Putamen (tissue), 1 donor: ENCODE measurements around the gene SLC29A3.
A peak's percentile ranks its signal among the peaks of the same experiment; 100 is the strongest.
"Not testable (repeated sequence)": the region's sequence is repeated elsewhere in the genome, so short reads cannot be mapped to it uniquely, and the experiment has no call there.

ENCODE experiments used
- DNase-seq: peaks from one replicate; pipeline ENCODE4 v3.0.0-alpha.2; 2016; ENCODE audit warnings: low spot score

SLC29A3 gene

DNA sequence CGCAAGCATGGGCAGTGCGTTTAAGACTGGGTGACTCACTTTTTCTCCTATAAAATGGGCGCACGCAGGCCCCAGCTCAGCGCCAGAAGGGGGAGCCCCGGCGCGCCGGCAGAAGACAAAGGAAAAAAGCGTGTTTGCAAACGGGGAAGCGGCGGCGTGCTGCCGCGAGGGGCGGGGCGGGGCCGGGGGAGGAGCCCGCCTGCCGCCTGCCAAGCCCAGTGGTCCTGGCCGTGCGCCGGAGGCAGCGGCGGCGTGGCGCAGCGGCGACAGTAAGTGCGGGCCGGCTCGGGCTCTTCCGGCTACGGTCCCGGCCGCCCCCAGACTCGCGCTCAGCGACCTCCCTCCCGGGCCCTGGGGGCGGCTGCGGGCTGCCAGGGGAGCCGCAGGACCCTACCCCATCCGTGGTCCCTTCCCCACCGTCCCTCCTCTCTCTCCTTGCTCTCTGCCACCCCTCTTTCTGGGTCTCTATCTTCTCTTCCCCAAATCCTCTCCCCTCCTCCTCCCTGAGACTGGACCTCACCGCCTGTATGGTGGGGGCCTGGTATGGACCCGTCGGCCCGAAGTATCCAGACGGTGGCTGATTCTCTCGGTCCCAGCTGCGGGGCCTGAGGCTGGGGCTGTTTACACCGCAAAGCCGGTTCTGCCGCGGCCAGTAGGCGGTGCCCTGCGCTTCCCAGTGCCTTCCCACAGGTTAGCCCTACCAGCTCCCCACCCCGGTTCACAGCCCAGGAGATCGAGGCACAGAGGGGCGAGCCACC lies at the start of gene SLC29A3:
SLC29A3 (plus strand) TSS at position 218 of the 758 bp plus-strand sequence; CDS start at position 269, 51 bp downstream.
- peak; percentile 80 for DNase-seq

DNA sequence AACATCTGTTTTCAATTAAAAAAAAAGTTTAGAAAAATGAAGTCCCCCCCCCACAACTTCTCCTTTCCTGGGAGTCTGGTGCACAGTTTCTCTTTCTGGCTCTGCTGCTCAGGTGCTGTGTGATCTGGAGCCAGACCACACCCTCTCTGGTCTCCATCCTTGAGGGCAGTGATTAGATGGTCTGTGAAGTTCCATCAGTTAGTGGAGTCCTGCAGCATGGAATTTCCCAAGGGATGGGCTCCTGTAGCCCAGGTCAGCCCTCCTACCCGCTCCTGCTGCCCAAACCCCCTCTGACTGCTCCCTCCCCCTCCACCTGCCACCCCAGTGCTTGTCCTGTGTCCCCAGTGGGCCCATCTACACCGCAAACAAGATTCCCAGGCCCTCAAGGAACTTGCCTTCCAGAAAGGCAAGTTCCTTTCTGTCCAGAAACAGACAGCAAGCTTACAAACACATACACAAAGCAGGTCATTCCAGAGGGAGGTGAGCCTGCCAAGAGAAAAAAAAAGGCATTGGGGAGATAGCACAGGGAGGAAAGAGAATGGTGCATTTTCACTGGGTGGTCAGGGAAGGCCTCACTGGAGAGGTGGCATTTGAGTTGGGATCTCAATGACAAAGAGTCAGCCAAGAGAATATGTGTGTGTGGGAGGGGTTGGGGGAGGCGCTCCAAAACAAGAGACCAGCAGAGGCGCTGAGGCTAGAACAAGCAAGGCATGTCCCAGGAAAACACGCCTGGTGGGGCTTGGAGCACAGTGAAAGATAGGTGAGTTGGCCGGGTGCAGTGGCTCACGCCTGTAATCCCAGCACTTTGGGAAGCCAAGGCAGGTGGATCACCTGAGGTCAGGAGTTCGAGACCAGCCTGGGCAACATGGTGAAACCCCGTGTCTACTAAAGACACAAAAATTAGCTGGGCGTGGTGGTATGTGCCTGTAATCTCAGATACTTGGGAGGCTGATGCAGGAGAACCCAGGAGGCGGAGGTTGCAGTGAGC lies 49.5 kb upstream of the SLC29A3 start:
- DNase-seq = no peak

DNA sequence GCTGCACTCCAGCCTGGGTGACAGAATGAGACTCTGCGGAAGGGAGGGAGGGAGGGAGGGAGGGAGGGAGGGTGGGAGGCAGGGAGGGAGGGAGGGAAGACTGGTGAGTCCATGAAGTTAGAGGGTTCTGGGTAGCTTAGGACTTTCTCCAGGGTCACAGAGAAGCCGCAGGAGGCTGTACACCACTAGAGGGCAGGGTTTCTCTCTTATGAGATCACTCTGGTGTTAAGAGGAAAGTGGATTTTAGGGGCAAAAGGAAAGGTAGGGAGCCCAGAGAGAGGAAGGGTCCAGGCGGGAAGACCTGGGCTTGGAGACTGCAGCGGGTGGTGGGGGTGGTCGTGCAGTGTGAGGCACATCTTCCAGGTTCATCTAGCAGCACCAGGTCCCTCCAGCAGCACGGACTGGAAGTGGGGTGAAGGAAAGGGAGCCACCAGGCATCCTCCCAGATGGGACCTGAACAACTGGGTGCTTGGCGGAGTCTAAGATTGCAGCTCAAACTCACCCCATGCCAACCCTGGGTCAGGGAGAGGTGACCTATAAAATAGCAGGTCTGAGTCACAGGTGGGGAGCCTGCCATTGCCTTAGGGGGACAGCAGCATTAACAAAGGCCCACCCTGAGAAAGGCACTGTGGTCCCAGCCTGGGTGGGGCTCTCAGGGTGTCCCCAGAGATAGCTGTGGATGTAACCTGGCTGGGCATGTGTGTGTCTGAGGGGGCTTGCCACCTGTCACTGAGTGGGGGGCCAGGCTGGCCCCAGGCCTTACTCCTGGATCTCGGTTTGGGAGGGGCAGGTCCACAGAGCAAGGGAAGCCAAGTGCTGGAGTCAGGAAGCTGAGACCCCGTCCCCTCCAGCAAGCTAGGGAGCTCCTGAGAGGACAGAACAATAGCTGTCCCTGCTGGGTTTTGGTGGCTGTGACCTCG lies 48.5 kb upstream of the SLC29A3 start:
- DNase-seq = peak; percentile 58

DNA sequence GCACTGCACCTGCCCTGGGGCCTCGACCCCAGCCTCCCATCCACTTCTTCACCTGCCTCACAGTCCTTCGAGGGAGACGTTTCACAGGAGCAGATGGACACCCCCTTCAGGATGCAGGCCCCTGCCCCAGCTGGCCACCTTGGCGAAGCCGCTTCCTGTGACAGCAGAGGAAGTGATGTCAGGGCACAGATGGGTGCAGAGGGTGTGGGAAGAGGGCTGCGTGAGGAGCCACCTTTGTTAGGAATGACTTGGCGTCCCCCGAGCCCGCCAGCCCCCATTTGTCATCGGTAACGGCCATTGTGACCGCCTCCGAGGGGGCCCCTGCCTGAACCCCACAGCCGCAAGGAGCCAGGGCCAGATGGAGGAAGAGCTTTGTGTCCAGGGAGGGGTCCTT lies 47.4 kb upstream of the SLC29A3 start:
- DNase-seq = no peak

DNA sequence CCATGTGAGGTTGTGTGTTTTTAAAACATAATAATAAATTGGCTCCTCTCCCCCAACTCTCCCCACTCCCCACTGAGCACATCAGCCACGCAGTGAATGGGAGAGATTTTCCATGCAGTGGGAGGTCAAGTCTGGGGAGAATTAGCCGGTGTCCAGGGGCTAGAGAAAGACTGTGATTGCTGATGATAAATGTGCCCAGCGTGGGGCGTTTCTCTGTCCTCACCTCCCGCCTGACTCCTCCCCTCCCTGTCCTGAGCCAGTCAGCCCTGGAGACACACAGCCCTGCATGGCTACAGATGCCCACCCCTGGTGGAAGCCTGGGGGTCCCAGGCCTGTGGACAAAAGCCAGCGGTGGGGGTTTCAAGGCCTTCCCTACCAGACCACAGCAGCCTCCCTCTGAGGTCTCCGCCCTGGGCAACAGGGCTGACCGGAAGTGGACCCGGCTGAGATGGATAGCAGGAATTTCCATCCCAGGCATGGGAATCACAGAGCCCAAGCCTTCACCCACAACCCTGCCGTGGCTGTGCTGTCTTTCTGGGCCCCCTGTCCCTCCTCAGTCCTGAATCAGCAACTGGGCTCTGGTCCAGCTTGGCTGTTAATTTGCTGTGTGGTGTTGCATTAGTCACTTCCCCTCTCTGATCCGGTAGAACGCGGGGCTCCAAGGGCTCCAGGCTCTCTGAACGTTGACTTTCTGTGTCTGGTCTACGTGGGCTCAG lies 46.8 kb upstream of the SLC29A3 start:
- no peak for DNase-seq

DNA sequence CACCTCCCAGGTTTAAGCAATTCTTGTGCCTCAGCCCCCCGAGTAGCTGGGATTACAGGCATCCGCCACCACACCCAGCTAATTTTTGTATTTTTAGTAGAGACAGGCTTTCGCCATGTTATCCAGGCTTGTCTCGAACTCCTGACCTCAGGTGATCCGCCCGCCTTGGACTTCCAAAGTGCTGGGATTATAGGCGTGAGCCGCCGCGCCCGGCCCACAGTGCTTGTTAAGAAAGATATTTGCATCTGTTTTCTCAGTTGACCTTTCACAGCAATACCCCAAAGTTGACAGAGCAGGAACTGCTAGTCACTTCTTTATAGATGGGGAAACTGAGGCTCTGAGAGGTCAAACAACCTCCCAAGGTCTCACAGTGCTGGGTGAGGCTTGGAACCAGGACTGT lies 46.1 kb upstream of the SLC29A3 start:
- not testable (repeated sequence) for DNase-seq

DNA sequence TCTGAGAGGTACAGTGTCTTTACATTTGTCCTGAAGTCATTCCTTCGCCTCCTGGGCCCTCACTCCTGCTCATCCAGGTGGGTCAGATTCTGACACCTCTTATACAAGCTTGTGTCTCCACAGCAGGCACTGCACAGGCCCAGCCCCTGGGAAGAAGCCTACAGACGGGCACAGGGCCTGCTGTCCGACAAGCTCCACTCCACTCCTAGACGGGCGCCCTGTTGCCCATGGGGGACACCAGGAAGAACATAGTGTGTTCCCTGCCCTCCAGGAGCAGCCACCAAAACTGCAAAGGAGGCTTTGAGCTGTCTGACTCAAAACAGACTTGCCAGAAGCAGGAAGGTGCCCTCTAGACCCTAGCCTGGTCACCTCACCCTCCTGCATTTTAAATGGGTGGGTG lies 45.6 kb upstream of the SLC29A3 start:
- no peak for DNase-seq

DNA sequence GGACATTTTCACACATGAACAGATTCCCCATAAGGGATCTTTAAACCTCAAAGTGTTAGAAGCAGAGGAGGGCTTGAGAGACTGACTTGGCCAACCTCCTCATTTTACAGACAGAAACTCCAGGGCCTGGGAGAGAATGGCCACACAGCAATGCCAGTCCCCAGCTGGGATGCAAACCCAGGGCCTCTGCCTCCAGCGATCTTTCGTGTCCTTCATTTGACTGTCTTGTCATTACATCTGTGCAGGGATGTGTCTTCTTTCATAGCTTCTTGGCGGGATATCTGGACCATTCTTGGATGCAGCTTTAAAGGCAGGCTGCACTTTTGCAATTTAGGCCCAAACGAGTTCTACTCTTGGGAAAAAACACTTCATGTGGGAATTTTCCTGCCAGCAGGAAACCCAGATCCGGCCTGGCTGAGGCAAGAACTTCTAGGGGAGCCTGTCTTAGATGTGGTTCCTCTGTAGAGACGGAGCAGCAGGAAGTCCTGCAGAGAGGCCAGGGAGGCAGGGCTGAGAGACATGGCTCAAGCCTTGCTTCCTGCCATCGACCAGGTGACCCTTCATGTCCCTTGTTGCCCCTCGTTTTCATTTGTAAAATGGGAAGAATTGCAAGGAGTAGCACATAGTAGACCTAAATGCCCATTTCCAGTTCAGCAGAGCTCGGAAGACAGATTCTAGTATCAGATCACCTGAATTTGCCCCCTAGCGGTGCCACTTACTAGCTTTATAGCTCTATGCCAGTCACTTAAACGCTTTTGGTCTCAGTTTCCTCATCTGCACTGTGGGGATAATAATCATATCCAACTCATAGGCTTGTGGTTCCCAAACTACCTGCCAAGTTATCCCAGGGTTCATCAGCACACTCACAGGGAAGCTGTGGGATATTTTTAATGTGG lies 43.9 kb upstream of the SLC29A3 start:
- DNase-seq = no peak

DNA sequence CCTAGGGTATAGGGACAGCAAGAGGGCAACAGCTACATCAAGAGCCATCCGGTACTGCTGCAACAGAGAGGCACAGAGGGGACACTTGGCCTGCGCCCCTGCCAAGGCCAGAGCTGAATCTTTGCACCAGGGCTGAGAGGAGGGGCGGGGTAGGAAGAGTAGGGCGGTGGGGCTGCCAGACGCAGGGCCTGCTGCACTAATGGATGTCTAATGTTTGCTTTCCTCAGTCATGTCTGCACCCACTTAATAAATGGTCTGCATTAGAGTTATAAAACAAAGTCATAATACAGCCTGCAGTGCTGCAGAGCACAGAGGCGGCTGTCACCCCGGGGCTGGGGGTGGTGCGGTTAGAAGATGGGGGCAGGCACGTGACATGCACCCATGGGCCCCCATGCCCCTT lies 42.2 kb upstream of the SLC29A3 start:
- no peak for DNase-seq

DNA sequence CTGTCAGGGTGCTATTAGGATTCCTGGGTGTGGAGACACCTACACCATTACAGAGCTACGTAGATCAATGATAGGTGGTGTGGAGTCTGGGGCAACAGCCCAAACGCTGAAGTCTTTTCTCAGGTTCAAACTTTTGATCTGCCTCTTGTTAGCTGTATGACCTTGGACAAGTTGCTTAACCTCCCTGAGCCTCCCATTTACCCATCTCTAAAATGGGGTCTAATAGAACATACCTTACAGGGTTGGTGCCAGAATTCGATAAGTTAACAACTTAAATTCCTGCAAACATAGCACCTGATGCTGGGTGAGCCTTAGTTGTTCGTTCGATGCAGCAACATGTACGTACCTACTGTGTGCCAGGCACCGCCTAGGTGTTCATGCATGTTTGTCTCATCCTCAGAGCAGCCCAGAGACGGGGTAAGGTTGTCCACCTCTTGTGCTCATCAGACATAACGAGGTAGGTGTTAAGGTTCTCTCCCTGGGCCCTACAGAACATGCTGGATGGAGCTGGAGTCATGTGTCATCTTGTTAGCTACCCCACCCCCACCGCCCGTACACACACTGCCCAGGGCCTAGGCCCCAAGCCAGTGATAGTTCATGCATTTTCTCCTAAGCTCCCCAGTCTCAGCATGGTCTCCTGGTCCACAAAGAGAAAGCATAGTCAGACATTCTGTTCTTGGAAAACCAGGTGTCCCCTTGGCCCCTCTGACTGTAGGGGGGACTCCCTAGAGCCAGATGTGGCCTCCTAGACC lies 41.0 kb upstream of the SLC29A3 start:
- DNase-seq = no peak

DNA sequence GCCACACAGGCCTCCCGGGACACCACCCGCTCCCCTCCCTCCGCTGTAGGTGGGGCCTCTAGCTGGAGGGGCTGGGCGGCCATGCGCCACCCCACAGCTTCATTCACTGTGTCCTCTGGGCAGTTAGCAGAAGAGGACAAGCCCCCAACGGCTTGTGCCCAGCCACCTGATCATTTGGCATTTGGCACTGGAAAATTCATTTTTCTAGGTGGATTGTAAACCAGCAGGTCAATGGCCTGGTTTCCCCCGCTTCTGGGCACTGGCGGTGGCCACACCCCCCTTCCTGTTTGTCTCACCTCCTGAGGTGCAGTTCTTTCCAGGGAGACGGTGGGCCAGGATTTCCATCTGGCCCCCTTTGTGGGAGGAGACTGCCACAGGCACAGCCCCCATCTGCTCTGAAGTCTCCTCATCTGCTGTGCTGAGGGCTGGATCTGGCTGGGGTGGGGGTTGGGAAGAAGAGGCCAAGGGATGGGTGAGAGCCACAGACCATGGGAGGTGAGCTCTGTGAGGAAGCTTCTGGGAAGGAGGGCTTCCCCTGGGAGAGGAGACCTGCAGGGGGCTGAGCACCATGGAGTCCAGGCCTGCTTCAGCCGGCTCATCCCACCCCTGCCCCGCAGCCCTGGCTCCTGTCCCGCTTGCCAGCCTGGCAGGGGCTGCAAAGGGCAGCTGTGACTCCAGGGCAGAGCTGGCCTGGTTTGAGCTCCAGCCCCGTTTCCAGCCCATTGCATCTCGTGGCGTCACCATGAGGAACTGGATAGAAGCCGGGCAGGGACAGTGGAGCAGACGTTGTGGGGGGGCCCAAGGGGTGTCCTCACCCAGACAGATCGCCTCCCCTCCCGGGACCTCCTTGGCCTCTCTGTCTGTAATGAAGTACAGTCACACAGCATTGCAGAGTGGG lies 40.1 kb upstream of the SLC29A3 start:
- peak; percentile 64 for DNase-seq

DNA sequence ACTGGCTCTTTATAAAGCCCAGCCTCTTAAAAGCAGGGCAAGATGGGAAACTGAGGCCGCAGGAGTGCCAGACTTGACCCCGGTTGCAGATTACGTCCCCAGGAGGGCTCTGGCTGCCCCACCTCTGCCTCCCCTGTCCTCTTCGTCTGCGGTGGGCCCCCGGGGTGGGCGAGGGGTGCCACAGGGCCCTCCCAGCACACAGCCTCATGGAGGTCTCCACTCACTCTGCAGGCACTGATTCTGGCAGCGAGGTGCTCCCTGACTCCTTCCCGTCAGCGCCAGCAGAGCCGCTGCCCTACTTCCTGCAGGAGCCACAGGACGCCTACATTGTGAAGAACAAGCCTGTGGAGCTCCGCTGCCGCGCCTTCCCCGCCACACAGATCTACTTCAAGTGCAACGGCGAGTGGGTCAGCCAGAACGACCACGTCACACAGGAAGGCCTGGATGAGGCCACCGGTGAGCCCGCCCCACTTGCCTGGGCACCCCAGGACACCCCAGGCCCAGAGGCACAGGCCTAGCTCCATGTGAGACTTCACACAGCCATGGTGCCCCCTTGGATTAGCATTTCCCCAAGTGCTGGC lies 39.4 kb upstream of the SLC29A3 start:
- DNase-seq = no peak

DNA sequence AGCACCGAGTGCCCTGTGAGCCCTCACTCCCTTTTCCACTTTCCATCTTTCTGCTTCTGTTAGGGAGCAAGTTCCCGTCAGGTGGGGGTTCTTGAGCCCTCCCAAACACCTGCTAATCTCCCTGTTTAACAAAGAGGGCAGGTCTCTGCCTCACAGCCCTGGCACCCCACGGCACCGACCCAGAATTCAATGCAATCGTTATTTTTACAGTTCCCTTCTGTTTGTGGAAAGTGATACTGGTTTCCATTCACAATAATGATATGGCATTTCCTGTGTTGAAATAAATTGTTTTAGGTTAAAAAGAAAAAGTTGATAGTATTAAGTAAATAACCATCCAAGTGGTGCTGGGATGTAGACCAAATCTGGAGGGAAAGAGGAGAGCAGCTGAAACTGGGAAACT lies 38.8 kb upstream of the SLC29A3 start:
- no peak for DNase-seq

DNA sequence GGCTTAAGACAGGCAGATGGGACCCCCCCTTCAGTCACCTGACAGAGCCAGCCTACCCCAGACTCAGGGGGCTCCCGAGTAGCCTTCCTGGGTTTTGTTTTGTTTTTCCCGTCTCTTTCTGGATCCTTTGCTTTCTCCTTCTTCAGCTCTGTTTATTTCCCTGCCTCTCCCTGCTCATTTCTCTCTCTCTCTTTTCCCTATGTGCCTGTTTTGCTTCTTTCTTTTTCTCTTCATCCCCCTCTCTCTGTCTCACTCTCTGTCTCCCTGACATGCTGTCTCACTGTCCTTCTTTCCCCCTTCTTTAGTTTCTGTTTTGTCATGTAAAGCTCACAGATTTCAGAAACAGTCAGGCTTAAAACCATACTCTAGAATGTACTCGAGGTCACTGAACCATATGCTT lies 38.2 kb upstream of the SLC29A3 start:
- no peak for DNase-seq

DNA sequence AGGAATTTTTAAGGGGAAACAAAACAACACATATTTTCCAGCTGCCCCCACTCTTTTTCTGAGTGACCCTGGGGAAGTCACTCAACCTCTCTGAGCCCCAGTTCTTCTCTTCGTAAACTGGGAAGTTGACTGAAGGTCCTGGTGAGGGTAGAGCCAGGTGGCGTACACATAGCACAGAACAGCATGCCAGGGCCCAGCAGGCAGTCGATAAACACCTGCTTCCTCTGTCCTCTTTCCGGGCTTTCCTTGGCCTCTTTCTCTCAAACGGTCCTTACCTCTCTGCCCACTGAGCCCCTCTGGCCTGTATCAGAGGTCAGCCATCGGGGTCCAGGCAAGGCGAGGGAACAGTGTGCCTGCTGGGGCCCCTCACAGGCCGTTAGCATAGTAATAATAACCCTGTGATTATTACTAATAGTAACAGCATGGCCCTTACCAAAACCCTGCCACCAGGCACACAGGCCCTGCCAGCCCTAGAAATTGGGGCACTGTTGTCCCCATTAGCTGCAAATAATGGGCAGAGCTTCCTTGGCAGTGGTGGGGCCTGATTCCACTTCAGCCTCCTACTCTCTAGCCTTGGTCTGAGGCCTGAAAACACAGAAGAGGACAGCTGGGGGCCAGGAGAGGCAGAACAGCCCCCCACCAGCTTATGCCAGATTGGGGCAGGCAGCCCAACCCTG lies 37.3 kb upstream of the SLC29A3 start:
- no peak for DNase-seq

DNA sequence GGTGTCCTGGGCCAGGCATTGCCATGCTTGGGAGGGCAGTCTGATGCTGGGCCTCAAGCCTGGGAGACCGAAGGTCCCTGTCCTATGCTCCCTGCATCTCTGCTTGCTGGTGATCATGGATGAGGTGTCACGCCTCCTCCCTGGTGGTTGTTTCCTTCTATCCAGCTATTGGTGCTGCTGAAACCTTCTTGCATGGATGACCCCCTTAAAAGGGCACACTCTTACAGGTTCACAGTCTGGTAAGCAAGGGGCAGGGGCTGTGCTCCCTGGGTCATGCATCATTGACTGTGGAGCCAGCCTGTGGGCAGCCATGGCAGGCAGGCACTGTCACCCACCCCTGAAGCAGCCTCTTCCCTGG lies 36.8 kb upstream of the SLC29A3 start:
- no peak for DNase-seq

DNA sequence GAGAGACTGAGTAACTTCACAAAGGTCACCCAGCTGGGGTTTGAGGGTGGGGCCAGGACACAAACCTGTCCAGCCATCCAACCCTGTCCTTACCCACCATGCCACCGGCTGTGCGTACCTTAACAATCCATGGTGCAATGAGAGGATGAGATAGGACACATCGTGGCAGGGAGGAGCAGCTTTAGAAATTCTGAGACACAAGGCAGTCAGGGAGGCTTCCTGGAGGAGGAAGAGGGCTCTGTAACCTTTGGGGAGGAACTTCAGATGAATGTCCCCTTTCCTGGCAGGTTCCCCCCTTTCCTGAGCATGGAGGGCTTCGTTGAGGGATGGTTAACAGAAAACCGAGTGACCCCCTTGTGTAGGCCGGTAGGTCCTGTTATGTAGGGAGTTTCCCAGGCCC lies 35.6 kb upstream of the SLC29A3 start:
- no peak for DNase-seq

DNA sequence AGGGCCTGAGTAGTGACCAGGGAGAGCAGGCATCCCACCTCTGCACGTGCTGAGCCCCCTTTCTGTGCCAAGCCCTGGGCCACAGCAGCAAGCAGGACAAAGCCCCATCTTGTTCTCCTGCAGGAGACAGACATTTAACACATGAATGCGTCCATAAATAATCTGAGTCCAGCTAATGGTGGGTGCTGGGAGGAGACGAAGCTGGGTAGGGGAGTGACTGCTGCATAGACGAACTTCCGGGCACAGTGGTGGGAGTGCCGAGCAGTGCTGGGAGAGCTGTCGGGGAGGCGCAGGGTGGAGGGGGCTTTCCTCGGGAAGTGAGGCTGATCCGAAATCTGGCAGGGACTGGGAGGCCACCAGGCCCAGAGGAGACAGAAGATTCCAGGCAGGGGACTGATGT lies 35.2 kb upstream of the SLC29A3 start:
- no peak for DNase-seq
